TTC549 (cell line): ENCODE results near the gene OVCH1.
"Not testable (repeated sequence)": the region's sequence is repeated elsewhere in the genome, so short reads cannot be mapped to it uniquely, and the experiment has no call there.

Experiments
- FAIRE-seq: peaks from 2 replicates; lab custom pipeline; 2012; peaks lifted over from hg19 to GRCh38; lab: Jason Lieb, UNC

OVCH1 gene

GRCh38 chr12:29492891-29493290 lies 4.6 kb downstream of the OVCH1 start:
- FAIRE-seq: no peak

- no peak for FAIRE-seq
Observed at GRCh38 chr12:29486972-29487371, 10.5 kb downstream of the OVCH1 start.

- no peak for FAIRE-seq
Observed at GRCh38 chr12:29463198-29463597, 34.3 kb downstream of the OVCH1 start.

- FAIRE-seq: no peak
Observed at GRCh38 chr12:29460082-29460481, 37.4 kb downstream of the OVCH1 start.

- no peak for FAIRE-seq
Observed at GRCh38 chr12:29455087-29455486, 42.4 kb downstream of the OVCH1 start.

GRCh38 chr12:29451888-29452287 lies 45.6 kb downstream of the OVCH1 start:
- no peak for FAIRE-seq

GRCh38 chr12:29448157-29448556 lies 49.3 kb downstream of the OVCH1 start:
- no peak for FAIRE-seq

- FAIRE-seq: no peak
Observed at GRCh38 chr12:29447285-29447975, 50.1 kb downstream of the OVCH1 start.

- FAIRE-seq: no peak
Observed at GRCh38 chr12:29439506-29439905, 58.0 kb downstream of the OVCH1 start.

GRCh38 chr12:29438752-29439408 lies 58.6 kb downstream of the OVCH1 start:
- FAIRE-seq: no peak

GRCh38 chr12:29437575-29437974 lies 59.9 kb downstream of the OVCH1 start:
- no peak for FAIRE-seq

- FAIRE-seq: not testable (repeated sequence)
Observed at GRCh38 chr12:29436815-29437214, 60.7 kb downstream of the OVCH1 start.

GRCh38 chr12:29431513-29431912 lies 66.0 kb downstream of the OVCH1 start:
- FAIRE-seq: no peak

GRCh38 chr12:29430716-29431044 lies 66.8 kb downstream of the OVCH1 start:
- FAIRE-seq: no peak

- FAIRE-seq: no peak
Observed at GRCh38 chr12:29429999-29430715, 67.3 kb downstream of the OVCH1 start.

GRCh38 chr12:29428633-29429032 lies 68.9 kb downstream of the OVCH1 start:
- no peak for FAIRE-seq

GRCh38 chr12:29427964-29428363 lies 69.5 kb downstream of the OVCH1 start:
- no peak for FAIRE-seq

- FAIRE-seq: no peak
Observed at GRCh38 chr12:29426498-29426897, 71.0 kb downstream of the OVCH1 start.

GRCh38 chr12:29425722-29426121 lies 71.8 kb downstream of the OVCH1 start:
- no peak for FAIRE-seq

GRCh38 chr12:29416748-29417147 lies 80.7 kb downstream of the OVCH1 start:
- no peak for FAIRE-seq

- FAIRE-seq: no peak
Observed at GRCh38 chr12:29415111-29415510, 82.4 kb downstream of the OVCH1 start.

GRCh38 chr12:29414368-29414767 lies 83.1 kb downstream of the OVCH1 start:
- FAIRE-seq: no peak

- FAIRE-seq: no peak
Observed at GRCh38 chr12:29405561-29405960, 91.9 kb downstream of the OVCH1 start.

GRCh38 chr12:29403991-29404390 lies 93.5 kb downstream of the OVCH1 start:
- no peak for FAIRE-seq
